DOHH2 (cell line): ENCODE data around the gene TRHDE.

ENCODE experiments used
- EZH2phosphoT487 ChIP-seq: fragments of 200-600 bp; sonication (generic); IDR thresholded peaks from 2 replicates; pipeline ENCODE4 v1.6.1; 2017; ENCODE audit warnings: borderline replicate concordance, mild to moderate bottlenecking, antibody characterized with exemption, low read length, moderate library complexity, mixed read lengths
- TF ChIP-seq, protein P1 (sequence below): fragments of 200-600 bp; sonication (generic); IDR thresholded peaks from one replicate; pipeline ENCODE4 v1.5.1; 2014; ENCODE audit warnings: antibody characterized with exemption, mild to moderate bottlenecking, low read depth, low read length; ENCODE audit not compliant: poor library complexity, severe bottlenecking

DNA sequence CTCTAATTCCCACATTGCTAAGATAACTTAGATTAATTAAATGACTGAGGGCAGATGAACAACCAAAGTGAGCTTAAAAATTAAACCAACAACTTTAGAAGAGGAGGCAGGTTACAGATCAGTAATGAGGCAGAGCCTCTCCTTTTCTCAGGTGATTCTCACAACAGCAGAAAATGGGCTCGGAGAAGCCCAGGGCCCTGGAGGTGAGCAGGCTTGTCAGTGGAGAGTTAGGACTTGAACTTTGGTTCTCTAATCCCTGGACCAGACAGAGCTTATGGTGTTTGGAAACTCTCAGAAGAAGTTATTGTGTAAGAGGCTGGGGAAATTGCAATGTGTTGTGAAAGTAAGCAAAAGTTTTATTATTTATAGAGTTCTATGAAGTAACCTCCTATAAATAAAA is 2.8 kb downstream of the TRHDE start:
- TF ChIP-seq, protein P1, sequence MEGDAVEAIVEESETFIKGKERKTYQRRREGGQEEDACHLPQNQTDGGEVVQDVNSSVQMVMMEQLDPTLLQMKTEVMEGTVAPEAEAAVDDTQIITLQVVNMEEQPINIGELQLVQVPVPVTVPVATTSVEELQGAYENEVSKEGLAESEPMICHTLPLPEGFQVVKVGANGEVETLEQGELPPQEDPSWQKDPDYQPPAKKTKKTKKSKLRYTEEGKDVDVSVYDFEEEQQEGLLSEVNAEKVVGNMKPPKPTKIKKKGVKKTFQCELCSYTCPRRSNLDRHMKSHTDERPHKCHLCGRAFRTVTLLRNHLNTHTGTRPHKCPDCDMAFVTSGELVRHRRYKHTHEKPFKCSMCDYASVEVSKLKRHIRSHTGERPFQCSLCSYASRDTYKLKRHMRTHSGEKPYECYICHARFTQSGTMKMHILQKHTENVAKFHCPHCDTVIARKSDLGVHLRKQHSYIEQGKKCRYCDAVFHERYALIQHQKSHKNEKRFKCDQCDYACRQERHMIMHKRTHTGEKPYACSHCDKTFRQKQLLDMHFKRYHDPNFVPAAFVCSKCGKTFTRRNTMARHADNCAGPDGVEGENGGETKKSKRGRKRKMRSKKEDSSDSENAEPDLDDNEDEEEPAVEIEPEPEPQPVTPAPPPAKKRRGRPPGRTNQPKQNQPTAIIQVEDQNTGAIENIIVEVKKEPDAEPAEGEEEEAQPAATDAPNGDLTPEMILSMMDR: no peak
- no peak for TF ChIP-seq EZH2phosphoT487
